ENCODE data around the gene DNAJC9.

The DNAJC9 gene

GRCh38 chr10:73239908-73240307 is 7.1 kb downstream of the DNAJC9 start:
- no peak for DNase-seq (ENCODE audit: low spot score)
- TF ChIP-seq, protein P1, sequence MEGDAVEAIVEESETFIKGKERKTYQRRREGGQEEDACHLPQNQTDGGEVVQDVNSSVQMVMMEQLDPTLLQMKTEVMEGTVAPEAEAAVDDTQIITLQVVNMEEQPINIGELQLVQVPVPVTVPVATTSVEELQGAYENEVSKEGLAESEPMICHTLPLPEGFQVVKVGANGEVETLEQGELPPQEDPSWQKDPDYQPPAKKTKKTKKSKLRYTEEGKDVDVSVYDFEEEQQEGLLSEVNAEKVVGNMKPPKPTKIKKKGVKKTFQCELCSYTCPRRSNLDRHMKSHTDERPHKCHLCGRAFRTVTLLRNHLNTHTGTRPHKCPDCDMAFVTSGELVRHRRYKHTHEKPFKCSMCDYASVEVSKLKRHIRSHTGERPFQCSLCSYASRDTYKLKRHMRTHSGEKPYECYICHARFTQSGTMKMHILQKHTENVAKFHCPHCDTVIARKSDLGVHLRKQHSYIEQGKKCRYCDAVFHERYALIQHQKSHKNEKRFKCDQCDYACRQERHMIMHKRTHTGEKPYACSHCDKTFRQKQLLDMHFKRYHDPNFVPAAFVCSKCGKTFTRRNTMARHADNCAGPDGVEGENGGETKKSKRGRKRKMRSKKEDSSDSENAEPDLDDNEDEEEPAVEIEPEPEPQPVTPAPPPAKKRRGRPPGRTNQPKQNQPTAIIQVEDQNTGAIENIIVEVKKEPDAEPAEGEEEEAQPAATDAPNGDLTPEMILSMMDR (IDR thresholded peaks at IDR 0.05; ENCODE audit: borderline replicate concordance, control extremely low read depth, extremely low read depth, insufficient read depth, missing control alignments) = no peak
- in situ Hi-C loops (cut with MboI; ENCODE audit: low sequenced_read_pairs, unreplicated experiment) = no loop called here

- no peak for DNase-seq (ENCODE audit: low spot score)
- in situ Hi-C loops (cut with MboI; ENCODE audit: low sequenced_read_pairs, unreplicated experiment) = no loop called here
- TF ChIP-seq, protein P1 (IDR thresholded peaks at IDR 0.05; ENCODE audit: borderline replicate concordance, control extremely low read depth, extremely low read depth, insufficient read depth, missing control alignments) = no peak
Measured at GRCh38 chr10:73238990-73239566, 8.0 kb downstream of the DNAJC9 start.

- in situ Hi-C loops (cut with MboI; ENCODE audit: low sequenced_read_pairs, unreplicated experiment) = no loop called here
- TF ChIP-seq, protein P1 (IDR thresholded peaks at IDR 0.05; ENCODE audit: borderline replicate concordance, control extremely low read depth, extremely low read depth, insufficient read depth, missing control alignments) = no peak
- no peak for DNase-seq (ENCODE audit: low spot score)
Measured at GRCh38 chr10:73234695-73235094, 12.4 kb downstream of the DNAJC9 start.

DNA sequence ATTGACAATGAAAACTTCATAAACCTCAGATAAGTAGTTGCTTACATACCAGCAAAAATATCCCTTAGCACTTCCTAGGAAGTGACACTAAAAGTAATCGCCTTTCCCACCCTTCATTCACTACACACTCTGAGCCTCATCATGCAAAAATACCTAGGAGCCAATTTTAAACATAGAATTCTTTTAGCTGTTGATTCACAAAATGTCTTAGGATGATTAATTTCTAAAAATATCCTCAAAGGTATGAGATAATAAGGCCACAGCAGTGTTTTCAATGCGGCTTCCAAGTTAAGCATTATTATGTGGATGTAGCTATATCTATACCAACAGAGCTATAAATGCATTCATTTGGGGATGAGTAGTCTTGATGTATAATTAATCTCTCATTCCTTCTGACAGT is 13.2 kb downstream of the DNAJC9 start:
- in situ Hi-C loops (cut with MboI; ENCODE audit: low sequenced_read_pairs, unreplicated experiment) = no loop called here
- DNase-seq (ENCODE audit: low spot score) = no peak
- TF ChIP-seq, protein P1 (IDR thresholded peaks at IDR 0.05; ENCODE audit: borderline replicate concordance, control extremely low read depth, extremely low read depth, insufficient read depth, missing control alignments) = no peak

GRCh38 chr10:73232887-73233286 is 14.2 kb downstream of the DNAJC9 start:
- in situ Hi-C loops (cut with MboI; ENCODE audit: low sequenced_read_pairs, unreplicated experiment) = no loop called here
- DNase-seq (ENCODE audit: low spot score) = no peak
- TF ChIP-seq, protein P1 (IDR thresholded peaks at IDR 0.05; ENCODE audit: borderline replicate concordance, control extremely low read depth, extremely low read depth, insufficient read depth, missing control alignments) = no peak

DNA sequence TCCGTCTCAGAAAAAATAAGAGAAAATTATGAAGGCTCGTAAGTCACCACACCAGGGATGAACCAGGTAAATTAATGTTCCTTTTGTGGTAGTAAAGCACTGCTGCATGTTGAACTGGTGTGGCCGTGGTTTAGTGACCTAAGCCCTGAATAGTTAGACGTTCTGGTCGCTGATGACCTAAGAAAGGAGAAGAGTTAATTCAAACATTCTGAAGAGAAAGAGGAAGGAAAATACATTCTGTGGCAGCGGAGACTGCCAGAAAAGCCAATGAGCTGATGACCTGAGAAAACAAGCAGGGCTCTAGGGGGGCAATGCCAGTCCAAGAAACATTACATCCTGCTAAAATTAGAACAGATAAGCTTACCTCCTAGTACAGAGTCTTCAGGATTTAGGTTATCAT is 17.5 kb downstream of the DNAJC9 start:
- in situ Hi-C loops (cut with MboI; ENCODE audit: low sequenced_read_pairs, unreplicated experiment) = no loop called here
- DNase-seq (ENCODE audit: low spot score) = no peak
- TF ChIP-seq, protein P1 (IDR thresholded peaks at IDR 0.05; ENCODE audit: borderline replicate concordance, control extremely low read depth, extremely low read depth, insufficient read depth, missing control alignments) = no peak

Data from GM13976 (cell line).